Measurements from ENCODE around the gene PAPOLG. TPM values are rescaled to one million over a fixed set of nuclear protein-coding genes. Genes with fewer than 3 reads are reported as not detected.

The PAPOLG gene
- polyA plus RNA-seq (2011; rRNA removed) (5.8 and 9.5 TPM in 2 replicates), polyA minus RNA-seq (2011; rRNA and poly(A)+ RNA removed) (5.9 TPM in 2 replicates)

GRCh38 chr2:60756097-60757087, at the start of gene PAPOLG:
Gene PAPOLG, plus strand, starts transcription at chr2:60756268. Its CDS starts 211 bp downstream, at chr2:60756479.
- Histone ChIP-seq H3K36me3 (ENCODE audit: control insufficient read depth, insufficient read depth, low read length) (no peaks in the 10 kb centered on the region; the same call in 1 of the 2 replicates), H3K4me3 (ENCODE audit: low read depth, low read length) (peak within 1 kb of the TSS; percentile 98), H3K27me3 (ENCODE audit: control insufficient read depth, insufficient read depth, low read length) (no peaks in the 10 kb centered on the region)
- peak; percentile 35 for DNase-seq (ENCODE audit: low read depth)
- TF ChIP-seq, protein P1, sequence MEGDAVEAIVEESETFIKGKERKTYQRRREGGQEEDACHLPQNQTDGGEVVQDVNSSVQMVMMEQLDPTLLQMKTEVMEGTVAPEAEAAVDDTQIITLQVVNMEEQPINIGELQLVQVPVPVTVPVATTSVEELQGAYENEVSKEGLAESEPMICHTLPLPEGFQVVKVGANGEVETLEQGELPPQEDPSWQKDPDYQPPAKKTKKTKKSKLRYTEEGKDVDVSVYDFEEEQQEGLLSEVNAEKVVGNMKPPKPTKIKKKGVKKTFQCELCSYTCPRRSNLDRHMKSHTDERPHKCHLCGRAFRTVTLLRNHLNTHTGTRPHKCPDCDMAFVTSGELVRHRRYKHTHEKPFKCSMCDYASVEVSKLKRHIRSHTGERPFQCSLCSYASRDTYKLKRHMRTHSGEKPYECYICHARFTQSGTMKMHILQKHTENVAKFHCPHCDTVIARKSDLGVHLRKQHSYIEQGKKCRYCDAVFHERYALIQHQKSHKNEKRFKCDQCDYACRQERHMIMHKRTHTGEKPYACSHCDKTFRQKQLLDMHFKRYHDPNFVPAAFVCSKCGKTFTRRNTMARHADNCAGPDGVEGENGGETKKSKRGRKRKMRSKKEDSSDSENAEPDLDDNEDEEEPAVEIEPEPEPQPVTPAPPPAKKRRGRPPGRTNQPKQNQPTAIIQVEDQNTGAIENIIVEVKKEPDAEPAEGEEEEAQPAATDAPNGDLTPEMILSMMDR (IDR thresholded peaks at IDR 0.05; ENCODE audit: insufficient read depth, low read depth, low read length) = no peak
- ChIA-PET CTCF (interaction anchor here (0.6 to 1.2 kb wide), 5 partner anchors 11 to 242 kb away, joined by 3 to 4 read pairs (median 3); no protein-coding TSS in a partner anchor), POLR2A (interaction anchor here (0.5 to 0.7 kb wide), 3 partner anchors 233 to 471 kb away, joined by 4 to 15 read pairs (median 4); no protein-coding TSS in a partner anchor)

DNA sequence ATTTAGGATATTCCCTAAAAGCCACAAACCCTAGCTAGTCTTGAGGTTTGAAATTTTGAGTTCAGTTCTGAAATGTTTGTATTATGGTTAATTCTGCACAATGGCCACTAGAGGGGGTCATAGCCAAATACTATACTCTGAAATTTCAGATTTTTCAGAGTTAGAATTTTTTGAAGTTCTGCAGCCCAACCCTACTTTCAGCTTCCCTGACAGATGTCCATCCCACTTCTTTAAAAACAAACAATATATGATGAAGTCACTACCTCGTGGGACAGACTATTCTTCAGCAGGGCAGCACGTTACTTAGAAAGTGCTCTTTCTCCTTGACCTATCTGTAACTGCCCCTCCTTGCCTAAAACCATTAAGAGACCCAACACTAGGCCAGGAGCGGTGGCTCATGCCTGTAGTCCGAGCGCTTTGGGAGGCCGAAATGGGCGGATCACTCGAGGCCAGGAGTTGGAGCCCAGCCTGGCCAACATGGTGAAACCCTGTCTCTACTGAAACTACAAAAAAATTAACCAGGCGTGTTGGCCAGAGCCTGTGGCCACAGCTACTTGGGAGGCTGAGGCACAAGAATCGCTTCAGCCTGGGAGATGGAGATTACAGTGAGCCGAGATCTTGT, 48.2 kb upstream of the PAPOLG start:
- Histone ChIP-seq H3K27me3 (ENCODE audit: control insufficient read depth, insufficient read depth, low read length) (no peaks in the 10 kb centered on the region), H3K4me3 (ENCODE audit: low read depth, low read length) (no peak overlapping the region), H3K36me3 (ENCODE audit: control insufficient read depth, insufficient read depth, low read length) (no peaks in the 10 kb centered on the region)
- DNase-seq (ENCODE audit: low read depth) = no peak
- ChIA-PET POLR2A (no interaction called here), CTCF (interaction anchor here (0.6 to 8.4 kb wide), 24 partner anchors 8 to 359 kb away, joined by 3 to 92 read pairs (median 3); no protein-coding TSS in a partner anchor)
- TF ChIP-seq, protein P1 (IDR thresholded peaks at IDR 0.05; ENCODE audit: insufficient read depth, low read depth, low read length) = peak; percentile 66

DNA sequence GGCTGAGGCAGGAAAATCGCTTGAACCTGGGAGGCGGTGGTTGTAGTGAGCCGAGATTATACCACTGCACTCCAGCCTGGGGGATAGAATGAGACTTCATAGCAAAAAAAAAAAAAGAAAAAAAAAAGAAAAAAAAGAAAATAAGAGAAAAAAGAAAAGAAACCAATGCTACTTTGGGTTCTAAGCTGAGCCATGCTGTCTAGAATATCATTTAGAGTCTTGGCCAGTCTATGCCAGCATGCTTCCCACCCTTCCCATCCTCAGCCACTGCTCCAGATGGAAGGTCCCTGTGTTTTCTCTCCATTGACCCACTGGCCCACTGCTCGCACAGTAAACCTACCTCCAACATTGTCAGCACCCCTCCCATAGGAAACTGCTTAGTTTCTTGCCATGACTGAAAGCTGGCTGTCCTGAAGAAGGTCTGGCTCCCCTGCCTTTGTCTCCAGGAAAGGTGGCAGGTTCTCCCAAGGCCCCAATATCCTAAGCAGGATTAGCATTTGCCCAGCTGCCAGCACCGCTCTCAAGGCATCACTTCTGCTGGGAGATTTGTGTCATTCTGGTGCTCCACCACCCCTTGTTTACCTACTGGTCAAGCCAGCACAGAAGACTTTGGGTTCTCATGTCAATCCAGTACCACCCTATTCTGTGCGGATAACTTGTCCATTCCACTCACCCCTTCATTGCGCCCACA, 47.3 kb upstream of the PAPOLG start:
- no peak for DNase-seq (ENCODE audit: low read depth)
- Histone ChIP-seq H3K4me3 (ENCODE audit: low read depth, low read length) (no peak overlapping the region), H3K27me3 (ENCODE audit: control insufficient read depth, insufficient read depth, low read length) (no peaks in the 10 kb centered on the region), H3K36me3 (ENCODE audit: control insufficient read depth, insufficient read depth, low read length) (no peaks in the 10 kb centered on the region)
- TF ChIP-seq, protein P1 (IDR thresholded peaks at IDR 0.05; ENCODE audit: insufficient read depth, low read depth, low read length) = no peak
- ChIA-PET CTCF (interaction anchor here (0.6 to 8.4 kb wide), 11 partner anchors 9 to 396 kb away, joined by 3 to 92 read pairs (median 3); no protein-coding TSS in a partner anchor), POLR2A (no interaction called here)

- no peaks in the 10 kb centered on the region for H3K27me3 ChIP-seq (ENCODE audit: control insufficient read depth, insufficient read depth, low read length)
- H3K4me3 ChIP-seq (ENCODE audit: low read depth, low read length) = no peak overlapping the region
- DNase-seq (ENCODE audit: low read depth) = no peak
- H3K36me3 ChIP-seq (ENCODE audit: control insufficient read depth, insufficient read depth, low read length) = no peaks in the 10 kb centered on the region
- ChIA-PET CTCF (interaction anchor here (0.6 to 8.4 kb wide), 6 partner anchors 8 to 292 kb away, joined by 3 to 92 read pairs (median 3); no protein-coding TSS in a partner anchor), POLR2A (interaction anchor here (0.5 kb wide), 1 partner anchor 100 kb away, joined by 3 read pairs; no protein-coding TSS in a partner anchor)
- TF ChIP-seq, protein P1 (IDR thresholded peaks at IDR 0.05; ENCODE audit: insufficient read depth, low read depth, low read length) = no peak
Observed at GRCh38 chr2:60710707-60711106, 45.4 kb upstream of the PAPOLG start.
